ENCODE measurements around the gene PIAS3.

PIAS3 gene

GRCh38 chr1:145891587-145892485 is 33.0 kb upstream of the PIAS3 start:
- H3K4me3 ChIP-seq (ENCODE audit: extremely low read depth, insufficient read depth, low read length, poor library complexity, severe bottlenecking): no peak overlapping the region
- no peaks in the 10 kb centered on the region for H3K36me3 ChIP-seq (ENCODE audit: control insufficient read depth, insufficient read depth, low read length)
- peak overlapping the region; percentile 90 for H3K27ac ChIP-seq (ENCODE audit: low read depth, low read length, severe bottlenecking)
- no peaks in the 10 kb centered on the region for H3K9me3 ChIP-seq (ENCODE audit: control insufficient read depth, low read length)
- WGBS, 2 experiments (ENCODE audit: insufficient coverage in 2 of 2): 0% methylated on average over 3 to 4 of the region's 6 CpGs
- H3K4me1 ChIP-seq (ENCODE audit: control insufficient read depth, insufficient read depth, low read length, poor library complexity, severe bottlenecking): peaks cover 25% of the 10 kb centered on the region

- Histone ChIP-seq H3K9me3 (ENCODE audit: control insufficient read depth, low read length) (no peaks in the 10 kb centered on the region), H3K4me3 (ENCODE audit: extremely low read depth, insufficient read depth, low read length, poor library complexity, severe bottlenecking) (no peak overlapping the region), H3K27ac (ENCODE audit: low read depth, low read length, severe bottlenecking) (peak overlapping the region; percentile 90), H3K36me3 (ENCODE audit: control insufficient read depth, insufficient read depth, low read length) (no peaks in the 10 kb centered on the region), H3K4me1 (ENCODE audit: control insufficient read depth, insufficient read depth, low read length, poor library complexity, severe bottlenecking) (peaks cover 25% of the 10 kb centered on the region)
- no CpG with 5 or more reads among the region's 1 CpG for WGBS, 2 experiments (ENCODE audit: insufficient coverage in 2 of 2)
Measured at GRCh38 chr1:145891143-145891542, 32.3 kb upstream of the PIAS3 start.

- Histone ChIP-seq H3K4me3 (ENCODE audit: extremely low read depth, insufficient read depth, low read length, poor library complexity, severe bottlenecking) (no peak overlapping the region), H3K27ac (ENCODE audit: low read depth, low read length, severe bottlenecking) (no peak overlapping the region), H3K36me3 (ENCODE audit: control insufficient read depth, insufficient read depth, low read length) (no peaks in the 10 kb centered on the region), H3K4me1 (ENCODE audit: control insufficient read depth, insufficient read depth, low read length, poor library complexity, severe bottlenecking) (peaks cover 26% of the 10 kb centered on the region), H3K9me3 (ENCODE audit: control insufficient read depth, low read length) (no peaks in the 10 kb centered on the region)
- WGBS, 2 experiments (ENCODE audit: insufficient coverage in 2 of 2): 89 to 98% methylated on average over 3 of the region's 3 CpGs
Measured at GRCh38 chr1:145889722-145890121, 30.8 kb upstream of the PIAS3 start.

GRCh38 chr1:145887631-145888030 is 28.8 kb upstream of the PIAS3 start:
- peaks cover 27% of the 10 kb centered on the region for H3K4me1 ChIP-seq (ENCODE audit: control insufficient read depth, insufficient read depth, low read length, poor library complexity, severe bottlenecking)
- H3K4me3 ChIP-seq (ENCODE audit: extremely low read depth, insufficient read depth, low read length, poor library complexity, severe bottlenecking): no peak overlapping the region
- no peak overlapping the region for H3K27ac ChIP-seq (ENCODE audit: low read depth, low read length, severe bottlenecking)
- no peaks in the 10 kb centered on the region for H3K36me3 ChIP-seq (ENCODE audit: control insufficient read depth, insufficient read depth, low read length)
- no peaks in the 10 kb centered on the region for H3K9me3 ChIP-seq (ENCODE audit: control insufficient read depth, low read length)
- 83 to 86% methylated on average over 3 to 4 of the region's 5 CpGs for WGBS, 2 experiments (ENCODE audit: insufficient coverage in 2 of 2)

- Histone ChIP-seq H3K4me1 (ENCODE audit: control insufficient read depth, insufficient read depth, low read length, poor library complexity, severe bottlenecking) (peaks cover 22% of the 10 kb centered on the region), H3K4me3 (ENCODE audit: extremely low read depth, insufficient read depth, low read length, poor library complexity, severe bottlenecking) (no peak overlapping the region), H3K36me3 (ENCODE audit: control insufficient read depth, insufficient read depth, low read length) (no peaks in the 10 kb centered on the region), H3K9me3 (ENCODE audit: control insufficient read depth, low read length) (no peaks in the 10 kb centered on the region), H3K27ac (ENCODE audit: low read depth, low read length, severe bottlenecking) (no peak overlapping the region)
- 53 to 63% methylated on average over 4 to 5 of the region's 8 CpGs for WGBS, 2 experiments (ENCODE audit: insufficient coverage in 2 of 2)
Measured at GRCh38 chr1:145886816-145887215, 27.9 kb upstream of the PIAS3 start.

GRCh38 chr1:145886390-145886789 is 27.5 kb upstream of the PIAS3 start:
- H3K4me1 ChIP-seq (ENCODE audit: control insufficient read depth, insufficient read depth, low read length, poor library complexity, severe bottlenecking): peaks cover 18% of the 10 kb centered on the region
- no peak overlapping the region for H3K27ac ChIP-seq (ENCODE audit: low read depth, low read length, severe bottlenecking)
- H3K4me3 ChIP-seq (ENCODE audit: extremely low read depth, insufficient read depth, low read length, poor library complexity, severe bottlenecking): peak overlapping the region; percentile 55
- 60 to 78% methylated on average over 6 to 9 of the region's 11 CpGs for WGBS, 2 experiments (ENCODE audit: insufficient coverage in 2 of 2)
- H3K9me3 ChIP-seq (ENCODE audit: control insufficient read depth, low read length): no peaks in the 10 kb centered on the region
- no peaks in the 10 kb centered on the region for H3K36me3 ChIP-seq (ENCODE audit: control insufficient read depth, insufficient read depth, low read length)

GRCh38 chr1:145885738-145886287 is 26.9 kb upstream of the PIAS3 start, which contains the start of gene ANKRD35:
TSS of gene ANKRD35 (minus strand) at chr1:145885866. CDS start at chr1:145885758, 108 bp downstream.
- no peak within 1 kb of the TSS for H3K27ac ChIP-seq (ENCODE audit: low read depth, low read length, severe bottlenecking)
- H3K4me1 ChIP-seq (ENCODE audit: control insufficient read depth, insufficient read depth, low read length, poor library complexity, severe bottlenecking): peaks cover 12% of the 10 kb centered on the region
- H3K4me3 ChIP-seq (ENCODE audit: extremely low read depth, insufficient read depth, low read length, poor library complexity, severe bottlenecking): peak within 1 kb of the TSS; percentile 55
- WGBS, 2 experiments (ENCODE audit: insufficient coverage in 2 of 2): 1% methylated on average over 17 to 30 of the region's 36 CpGs
- H3K36me3 ChIP-seq (ENCODE audit: control insufficient read depth, insufficient read depth, low read length): no peaks in the 10 kb centered on the region
- no peaks in the 10 kb centered on the region for H3K9me3 ChIP-seq (ENCODE audit: control insufficient read depth, low read length)

GRCh38 chr1:145884675-145885074 is 25.8 kb upstream of the PIAS3 start:
- 80 to 94% methylated on average over 1 of the region's 1 CpG for WGBS, 2 experiments (ENCODE audit: insufficient coverage in 2 of 2)
- H3K4me3 ChIP-seq (ENCODE audit: extremely low read depth, insufficient read depth, low read length, poor library complexity, severe bottlenecking): no peak overlapping the region

GRCh38 chr1:145879775-145880174 is 20.9 kb upstream of the PIAS3 start:
- H3K4me3 ChIP-seq (ENCODE audit: extremely low read depth, insufficient read depth, low read length, poor library complexity, severe bottlenecking): no peak overlapping the region
- H3K4me1 ChIP-seq (ENCODE audit: control insufficient read depth, insufficient read depth, low read length, poor library complexity, severe bottlenecking): peaks cover 17% of the 10 kb centered on the region
- H3K27ac ChIP-seq (ENCODE audit: low read depth, low read length, severe bottlenecking): no peak overlapping the region
- WGBS, 2 experiments (ENCODE audit: insufficient coverage in 2 of 2): 40% methylated on average over 1 of the region's 5 CpGs; no CpG with 5 or more reads in 1 of the 2 experiments
- no peaks in the 10 kb centered on the region for H3K36me3 ChIP-seq (ENCODE audit: control insufficient read depth, insufficient read depth, low read length)
- H3K9me3 ChIP-seq (ENCODE audit: control insufficient read depth, low read length): no peaks in the 10 kb centered on the region

More at GRCh38 chr1:145884675-145885074, 25.8 kb upstream of the PIAS3 start:
- Histone ChIP-seq H3K27ac (ENCODE audit: low read depth, low read length, severe bottlenecking) (no peak overlapping the region), H3K36me3 (ENCODE audit: control insufficient read depth, insufficient read depth, low read length) (no peaks in the 10 kb centered on the region), H3K4me1 (ENCODE audit: control insufficient read depth, insufficient read depth, low read length, poor library complexity, severe bottlenecking) (peaks cover 8% of the 10 kb centered on the region), H3K9me3 (ENCODE audit: control insufficient read depth, low read length) (no peaks in the 10 kb centered on the region)

- WGBS, 2 experiments (ENCODE audit: insufficient coverage in 2 of 2): 88 to 100% methylated on average over 1 of the region's 2 CpGs
- H3K4me1 ChIP-seq (ENCODE audit: control insufficient read depth, insufficient read depth, low read length, poor library complexity, severe bottlenecking): peaks cover 10% of the 10 kb centered on the region
- H3K36me3 ChIP-seq (ENCODE audit: control insufficient read depth, insufficient read depth, low read length): no peaks in the 10 kb centered on the region
- H3K4me3 ChIP-seq (ENCODE audit: extremely low read depth, insufficient read depth, low read length, poor library complexity, severe bottlenecking): no peak overlapping the region
- no peak overlapping the region for H3K27ac ChIP-seq (ENCODE audit: low read depth, low read length, severe bottlenecking)
- no peaks in the 10 kb centered on the region for H3K9me3 ChIP-seq (ENCODE audit: control insufficient read depth, low read length)
Measured at GRCh38 chr1:145878724-145879123, 19.8 kb upstream of the PIAS3 start.

All from mesodermal cell (in vitro differentiated cells).